Neutrophil (primary cell): ENCODE data around the gene INAVA.
A peak's percentile ranks its signal among the peaks of the same experiment; 100 is the strongest.

Experiments used
- H3K27ac ChIP-seq: fragments of 200-600 bp; sonication (generic); 2 replicates; pipeline ENCODE4 v1.5.1; 2016; ENCODE audit warnings: mild to moderate bottlenecking, moderate library complexity
- H3K27me3 ChIP-seq: fragments of 200-600 bp; sonication (generic); 2 replicates; pipeline ENCODE4 v1.6.0; 2016; ENCODE audit warnings: mild to moderate bottlenecking
- H3K36me3 ChIP-seq: fragments of 200-600 bp; sonication (generic); 2 replicates; pipeline ENCODE4 v1.5.1; 2017
- H3K4me1 ChIP-seq, 2 experiments: fragments of 200-600 bp in 1 of 2; sonication (generic) in 1 of 2; 1 replicate in 1 of 2; 2 replicates in 1 of 2; pipeline versions ENCODE4 v1.5.1 to v1.6.1; 2013 to 2016; ENCODE audit warnings: low read depth in 1 of 2, low read length in 1 of 2, mild to moderate bottlenecking in 1 of 2, moderate library complexity in 1 of 2; ENCODE audit not compliant: control insufficient read depth in 1 of 2, insufficient read depth in 1 of 2
- H3K4me3 ChIP-seq, 2 experiments: fragments of 200-600 bp in 1 of 2; sonication (generic) in 1 of 2; 1 replicate in 1 of 2; 2 replicates in 1 of 2; pipeline ENCODE4 v1.5.1; 2013 to 2016; ENCODE audit warnings: low read depth in 1 of 2, low read length in 1 of 2, mild to moderate bottlenecking in 1 of 2, moderate library complexity in 1 of 2
- H3K9me3 ChIP-seq: fragments of 200-600 bp; sonication (generic); 2 replicates; pipeline ENCODE4 v1.5.1; 2016
- TF ChIP-seq, protein P1 (sequence below): fragments of 200-600 bp; sonication (generic); IDR thresholded peaks from 2 replicates; pipeline ENCODE4 v1.5.1; 2016; ENCODE audit warnings: antibody characterized with exemption

The INAVA gene, protein sequence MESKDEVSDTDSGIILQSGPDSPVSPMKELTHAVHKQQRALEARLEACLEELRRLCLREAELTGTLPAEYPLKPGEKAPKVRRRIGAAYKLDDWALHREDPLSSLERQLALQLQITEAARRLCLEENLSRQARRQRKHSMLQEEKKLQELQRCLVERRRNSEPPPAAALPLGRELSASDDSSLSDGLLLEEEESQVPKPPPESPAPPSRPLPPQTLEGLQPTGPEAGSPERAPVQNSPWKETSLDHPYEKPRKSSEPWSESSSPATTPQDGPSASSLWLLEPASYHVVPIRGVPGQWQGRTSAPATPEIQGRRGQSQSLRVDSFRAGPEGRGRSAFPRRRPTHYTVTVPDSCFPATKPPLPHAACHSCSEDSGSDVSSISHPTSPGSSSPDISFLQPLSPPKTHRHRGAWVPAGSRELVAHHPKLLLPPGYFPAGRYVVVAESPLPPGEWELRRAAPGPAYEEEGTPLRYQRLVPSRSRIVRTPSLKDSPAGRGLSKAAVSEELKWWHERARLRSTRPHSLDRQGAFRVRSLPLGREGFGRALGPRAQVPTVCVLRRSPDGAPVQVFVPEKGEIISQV

DNA sequence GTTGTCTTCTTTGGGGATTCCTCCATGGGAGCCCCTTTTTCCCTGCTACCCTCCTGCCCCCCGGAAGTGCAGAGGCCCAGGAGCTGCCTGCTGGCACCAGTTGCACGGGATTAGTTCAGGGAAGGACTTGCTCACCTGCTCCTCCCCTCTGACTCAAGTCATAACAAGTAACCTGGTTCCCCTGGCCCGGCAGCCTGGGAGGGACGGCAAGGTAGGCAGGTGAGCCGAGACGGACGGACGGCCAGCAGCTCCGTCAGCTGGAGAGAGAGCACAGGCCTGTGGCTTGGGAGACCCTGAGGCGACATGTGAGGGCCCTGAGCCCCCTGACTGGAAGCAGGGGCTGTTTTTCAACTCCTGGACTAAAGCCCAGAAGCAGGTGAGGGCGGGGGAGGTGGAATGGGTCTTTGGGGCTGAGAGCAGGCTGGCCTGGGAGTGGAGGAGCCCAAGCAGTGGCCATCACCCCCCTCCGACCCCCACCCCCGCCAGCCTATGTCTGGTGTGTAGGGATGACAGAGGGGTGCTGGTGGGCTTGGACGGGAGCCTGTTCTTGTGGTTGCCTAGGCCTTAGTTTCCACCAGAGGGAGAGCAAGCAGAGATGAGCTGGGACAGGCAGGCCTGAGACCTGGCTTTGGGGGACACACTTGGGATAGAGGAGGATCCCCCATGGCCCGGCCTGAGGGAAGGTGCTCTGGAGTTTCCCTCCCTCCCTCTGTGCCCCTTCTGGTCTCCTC, at the start of gene INAVA:
TSS of gene INAVA (plus strand) at position 189 of the 731 bp plus-strand sequence. CDS start 3,501 bp downstream, outside the sequence.
- Histone ChIP-seq H3K27ac (no peak within 1 kb of the TSS), H3K4me1 (peaks cover 40 to 64% of the 10 kb centered on the region in 2 experiments)

DNA sequence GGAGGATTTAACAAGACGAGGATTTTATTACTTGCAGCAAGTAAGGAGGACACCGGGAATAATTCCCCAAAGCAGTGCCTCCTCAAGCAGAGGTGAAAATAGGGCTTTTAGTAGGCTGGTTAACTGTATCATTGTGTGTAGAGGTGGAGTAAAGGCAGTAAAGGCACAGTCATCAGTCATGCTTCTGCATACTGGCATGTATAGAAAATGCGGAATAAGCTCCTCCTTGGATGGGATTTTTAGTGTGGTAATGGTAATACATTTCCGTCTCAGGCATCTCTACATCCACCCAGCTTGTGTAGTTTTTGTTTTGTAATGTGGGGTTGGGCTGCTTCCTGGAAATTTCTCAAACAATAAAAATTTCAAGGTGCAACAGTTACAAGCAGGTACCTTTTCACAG, 49.3 kb upstream of the INAVA start:
- TF ChIP-seq, protein P1, sequence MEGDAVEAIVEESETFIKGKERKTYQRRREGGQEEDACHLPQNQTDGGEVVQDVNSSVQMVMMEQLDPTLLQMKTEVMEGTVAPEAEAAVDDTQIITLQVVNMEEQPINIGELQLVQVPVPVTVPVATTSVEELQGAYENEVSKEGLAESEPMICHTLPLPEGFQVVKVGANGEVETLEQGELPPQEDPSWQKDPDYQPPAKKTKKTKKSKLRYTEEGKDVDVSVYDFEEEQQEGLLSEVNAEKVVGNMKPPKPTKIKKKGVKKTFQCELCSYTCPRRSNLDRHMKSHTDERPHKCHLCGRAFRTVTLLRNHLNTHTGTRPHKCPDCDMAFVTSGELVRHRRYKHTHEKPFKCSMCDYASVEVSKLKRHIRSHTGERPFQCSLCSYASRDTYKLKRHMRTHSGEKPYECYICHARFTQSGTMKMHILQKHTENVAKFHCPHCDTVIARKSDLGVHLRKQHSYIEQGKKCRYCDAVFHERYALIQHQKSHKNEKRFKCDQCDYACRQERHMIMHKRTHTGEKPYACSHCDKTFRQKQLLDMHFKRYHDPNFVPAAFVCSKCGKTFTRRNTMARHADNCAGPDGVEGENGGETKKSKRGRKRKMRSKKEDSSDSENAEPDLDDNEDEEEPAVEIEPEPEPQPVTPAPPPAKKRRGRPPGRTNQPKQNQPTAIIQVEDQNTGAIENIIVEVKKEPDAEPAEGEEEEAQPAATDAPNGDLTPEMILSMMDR = no peak
- Histone ChIP-seq H3K27me3 (no peaks in the 10 kb centered on the region), H3K27ac (peak overlapping the region; percentile 41), H3K4me1 (peaks cover 15 to 20% of the 10 kb centered on the region in 2 experiments), H3K9me3 (no peaks in the 10 kb centered on the region), H3K36me3 (no peaks in the 10 kb centered on the region), H3K4me3 (no peak overlapping the region)

More for the DNA sequence above, at the start of gene INAVA:
- Histone ChIP-seq H3K9me3 (no peaks in the 10 kb centered on the region), H3K4me3 (no peak within 1 kb of the TSS), H3K36me3 (no peaks in the 10 kb centered on the region), H3K27me3 (no peaks in the 10 kb centered on the region)
- TF ChIP-seq, protein P1 = no peak

DNA sequence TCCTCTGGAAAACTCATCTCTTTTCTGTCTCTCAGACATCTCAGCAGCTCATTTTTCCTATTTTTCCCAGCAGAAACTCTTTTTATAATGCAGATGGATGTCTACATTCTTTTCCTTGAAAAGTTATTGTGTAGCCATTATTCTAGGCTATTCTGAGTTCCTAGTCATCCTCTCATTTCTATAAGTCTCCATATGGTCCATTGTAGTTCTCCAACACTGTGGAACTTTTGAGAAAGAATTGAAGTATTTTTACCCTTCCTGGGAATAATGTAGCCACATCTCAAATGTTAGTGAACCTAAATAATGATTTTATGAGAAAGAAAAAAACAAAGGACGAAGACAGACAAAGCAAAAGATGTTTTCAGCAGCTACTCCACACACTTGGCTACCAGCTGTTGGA, 48.3 kb upstream of the INAVA start:
- TF ChIP-seq, protein P1 = no peak
- Histone ChIP-seq H3K4me3 (no peak overlapping the region), H3K27me3 (no peaks in the 10 kb centered on the region), H3K27ac (no peak overlapping the region), H3K9me3 (no peaks in the 10 kb centered on the region), H3K4me1 (peaks cover 19 to 20% of the 10 kb centered on the region in 2 experiments), H3K36me3 (no peaks in the 10 kb centered on the region)

DNA sequence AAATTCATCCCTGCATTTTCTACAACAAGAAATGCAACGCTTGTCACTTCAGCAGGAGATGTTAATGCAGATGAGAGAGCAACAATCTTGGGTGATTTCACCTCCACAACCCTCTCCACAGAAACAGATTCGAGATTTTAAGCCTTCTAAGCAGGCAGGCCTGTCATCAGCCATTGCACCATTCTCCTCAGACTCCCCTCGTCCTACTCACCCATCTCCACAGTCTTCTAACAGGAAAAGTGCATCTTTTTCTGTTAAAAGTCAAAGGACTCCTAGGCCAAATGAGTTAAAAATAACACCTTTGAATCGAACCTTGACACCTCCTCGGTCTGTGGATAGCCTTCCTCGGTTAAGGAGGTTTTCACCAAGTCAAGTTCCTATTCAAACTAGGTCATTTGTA, 45.3 kb upstream of the INAVA start:
- Histone ChIP-seq H3K9me3 (no peaks in the 10 kb centered on the region), H3K4me3 (no peak overlapping the region), H3K4me1 (peaks cover 24 to 34% of the 10 kb centered on the region in 2 experiments), H3K27ac (no peak overlapping the region), H3K27me3 (no peaks in the 10 kb centered on the region), H3K36me3 (no peaks in the 10 kb centered on the region)
- TF ChIP-seq, protein P1 = no peak

DNA sequence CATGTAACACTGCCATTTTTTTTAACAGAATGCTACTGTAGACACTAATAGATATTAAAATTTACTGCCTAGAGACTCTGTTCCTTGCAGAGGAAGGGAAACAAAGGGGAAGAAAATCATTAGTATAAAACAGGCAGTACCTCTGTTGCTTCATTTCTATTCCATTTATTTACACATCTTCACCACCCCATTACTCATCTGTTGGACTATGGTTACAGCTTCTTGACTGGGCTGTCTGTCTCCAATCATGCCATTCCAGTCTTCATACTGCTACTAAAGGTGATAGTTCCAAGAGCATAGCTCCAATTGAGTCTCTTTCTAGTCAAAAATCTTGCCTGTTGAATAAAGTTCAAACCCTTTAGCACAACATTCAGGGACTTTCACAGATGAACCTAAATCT, 44.1 kb upstream of the INAVA start:
- Histone ChIP-seq H3K4me1 (peaks cover 13 to 26% of the 10 kb centered on the region in 2 experiments), H3K27me3 (no peaks in the 10 kb centered on the region), H3K27ac (no peak overlapping the region), H3K4me3 (no peak overlapping the region), H3K9me3 (no peaks in the 10 kb centered on the region), H3K36me3 (no peaks in the 10 kb centered on the region)
- TF ChIP-seq, protein P1 = no peak
